SKM-1 (cell line): ENCODE results near the gene PEX5.

Source experiments
- DNase-seq: peaks from one replicate; lab custom pipeline; 2025; ENCODE audit not compliant: unreplicated experiment; lab: John Stamatoyannopoulos, UW

The PEX5 gene

DNA sequence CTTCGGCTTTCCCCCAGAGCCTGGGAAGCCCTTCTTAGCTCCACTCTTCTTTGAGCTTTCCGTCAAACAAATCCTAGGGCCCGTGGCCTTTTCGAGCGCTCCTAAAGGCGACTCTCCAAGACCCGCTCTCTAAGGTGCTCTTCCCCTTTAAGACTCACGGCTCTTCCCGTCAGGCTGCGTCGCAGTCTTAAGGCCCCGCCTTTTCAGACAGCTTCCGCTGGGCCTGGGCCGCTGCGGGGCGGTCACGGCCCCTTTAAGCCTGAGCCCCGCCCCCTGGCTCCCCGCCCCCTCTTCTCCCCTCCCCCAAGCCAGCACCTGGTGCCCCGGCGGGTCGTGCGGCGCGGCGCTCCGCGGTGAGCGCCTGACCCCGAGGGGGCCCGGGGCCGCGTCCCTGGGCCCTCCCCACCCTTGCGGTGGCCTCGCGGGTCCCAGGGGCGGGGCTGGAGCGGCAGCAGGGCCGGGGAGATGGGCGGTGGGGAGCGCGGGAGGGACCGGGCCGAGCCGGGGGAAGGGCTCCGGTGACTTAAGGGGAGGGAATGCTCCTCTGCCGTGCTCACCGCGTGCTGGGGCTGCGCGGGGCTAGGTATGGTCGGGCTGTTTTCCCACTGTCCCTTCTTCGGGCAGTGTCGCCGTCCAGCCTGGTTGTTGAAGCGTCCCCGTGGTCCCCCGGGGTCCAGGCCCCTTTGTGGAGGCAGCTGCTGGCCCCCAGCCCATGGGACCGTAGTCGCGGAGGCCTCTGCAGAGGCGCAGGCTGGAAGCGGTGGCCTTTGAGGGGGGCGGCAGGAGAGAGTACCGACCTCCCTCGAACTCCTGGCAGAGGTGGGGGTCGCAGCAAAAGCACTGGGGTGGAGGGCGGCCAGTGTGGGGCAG is at the start of gene PEX5:
Gene PEX5 (plus strand): TSS at position 289 of the 870 bp plus-strand sequence. CDS start 692 bp downstream, outside the sequence.
- DNase-seq, result peak; percentile 60

DNA sequence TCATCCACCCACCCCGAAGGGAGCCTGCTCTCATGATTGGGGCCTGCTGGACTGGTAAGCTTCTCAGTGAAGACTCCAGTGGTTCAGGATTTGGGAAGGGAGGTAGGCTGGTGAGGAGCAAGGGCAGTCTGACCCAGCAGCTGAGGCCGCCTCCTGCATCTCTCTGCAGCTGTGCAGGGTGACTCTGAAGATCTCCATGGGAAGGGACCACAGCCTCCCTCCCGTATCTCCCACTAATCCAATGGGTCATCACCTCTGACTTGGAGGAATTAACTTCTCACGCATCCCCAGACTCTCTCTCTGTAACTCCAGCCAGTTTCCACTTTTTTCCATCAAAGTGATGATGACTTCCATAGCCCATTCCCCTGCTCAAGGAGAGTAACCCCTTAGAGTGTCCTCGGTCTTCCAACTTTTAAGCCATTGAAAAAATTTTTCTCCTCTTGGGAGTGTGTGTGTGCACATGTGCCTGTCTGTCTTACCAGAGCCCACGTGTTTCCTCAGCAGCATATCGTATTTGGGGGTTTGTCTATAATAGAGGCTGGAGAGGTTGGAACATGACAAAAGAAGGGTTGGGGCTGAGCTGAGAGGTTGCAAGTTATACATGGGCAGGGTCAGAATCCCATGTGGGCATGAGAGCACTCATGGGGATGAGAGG is 48.0 kb upstream of the PEX5 start:
- DNase-seq, result no peak

DNA sequence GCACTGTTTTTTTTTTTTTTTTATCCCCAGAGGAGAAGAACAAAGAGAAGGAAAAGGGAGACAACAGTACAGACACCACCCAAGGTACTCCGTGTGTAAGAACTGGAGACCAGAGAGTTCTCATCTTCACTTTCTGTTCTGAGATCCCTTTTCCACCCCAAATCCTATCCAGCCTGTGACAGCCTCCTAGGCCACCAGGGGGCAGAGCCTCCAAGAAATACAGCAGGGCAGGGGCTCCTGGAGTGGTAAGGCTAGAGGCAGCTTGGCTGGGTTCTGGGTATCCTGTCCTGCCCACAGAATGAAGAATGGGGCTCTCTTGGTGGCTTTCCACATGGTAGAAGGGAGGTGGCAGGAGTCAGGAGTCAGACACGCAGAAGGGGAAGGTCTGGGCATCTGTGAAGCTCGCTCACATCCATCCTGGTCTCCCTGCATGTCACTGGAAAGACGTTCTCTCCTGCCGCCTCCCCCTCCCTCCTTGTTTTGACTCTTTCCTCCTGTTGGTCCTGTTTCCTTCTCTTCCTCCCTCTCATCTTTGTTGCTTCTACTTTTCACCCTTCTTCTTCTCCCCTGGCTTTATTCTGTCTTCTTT is 47.3 kb upstream of the PEX5 start:
- DNase-seq, result peak; percentile 2

DNA sequence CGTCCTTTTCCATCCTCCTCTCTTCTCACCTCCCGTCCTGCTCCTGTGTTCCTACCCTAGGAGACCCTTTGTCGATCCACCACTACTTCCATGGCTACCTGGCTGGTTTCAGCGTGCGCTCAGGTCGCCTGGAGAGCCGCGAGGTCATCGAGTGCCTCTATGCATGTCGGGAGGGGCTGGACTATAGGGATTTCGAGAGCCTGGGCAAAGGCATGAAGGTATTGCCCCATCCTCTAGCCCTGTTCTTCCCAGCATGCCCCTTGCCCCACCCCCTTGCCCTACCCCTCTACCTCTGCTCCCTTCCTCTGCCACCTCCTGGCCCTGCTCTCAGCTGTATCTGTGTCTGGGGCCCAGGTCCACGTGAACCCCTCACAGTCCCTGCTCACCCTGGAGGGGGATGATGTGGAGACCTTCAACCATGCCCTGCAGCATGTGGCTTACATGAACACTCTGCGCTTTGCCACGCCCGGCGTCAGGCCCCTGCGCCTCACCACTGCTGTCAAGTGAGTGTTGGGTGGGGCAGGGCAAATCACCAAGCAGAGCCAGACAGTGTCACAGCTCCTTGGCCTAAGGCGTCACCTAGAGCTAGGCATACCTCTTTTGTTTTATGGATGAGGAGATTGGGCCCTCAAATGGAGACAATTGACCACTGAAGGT is 46.5 kb upstream of the PEX5 start:
- DNase-seq, result no peak

DNA sequence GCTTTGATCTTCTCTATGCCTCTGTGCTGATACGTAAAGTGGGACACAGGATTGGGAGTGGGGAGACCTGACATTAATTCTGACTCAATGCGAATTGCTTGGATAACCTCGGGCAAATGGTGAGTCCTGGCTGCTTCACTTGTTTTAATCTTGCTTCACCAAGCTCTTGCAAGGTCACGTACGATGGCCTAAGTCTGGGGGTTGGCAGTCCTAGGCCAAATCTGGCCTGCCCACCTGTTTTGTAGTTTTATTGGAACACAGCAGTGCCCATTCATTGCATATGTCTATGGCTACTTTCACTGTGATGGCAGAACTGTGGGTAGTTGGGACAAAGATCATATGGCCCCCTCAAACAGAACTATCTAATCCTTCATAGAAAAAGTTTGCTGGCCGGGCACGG is 45.9 kb upstream of the PEX5 start:
- DNase-seq, result no peak

DNA sequence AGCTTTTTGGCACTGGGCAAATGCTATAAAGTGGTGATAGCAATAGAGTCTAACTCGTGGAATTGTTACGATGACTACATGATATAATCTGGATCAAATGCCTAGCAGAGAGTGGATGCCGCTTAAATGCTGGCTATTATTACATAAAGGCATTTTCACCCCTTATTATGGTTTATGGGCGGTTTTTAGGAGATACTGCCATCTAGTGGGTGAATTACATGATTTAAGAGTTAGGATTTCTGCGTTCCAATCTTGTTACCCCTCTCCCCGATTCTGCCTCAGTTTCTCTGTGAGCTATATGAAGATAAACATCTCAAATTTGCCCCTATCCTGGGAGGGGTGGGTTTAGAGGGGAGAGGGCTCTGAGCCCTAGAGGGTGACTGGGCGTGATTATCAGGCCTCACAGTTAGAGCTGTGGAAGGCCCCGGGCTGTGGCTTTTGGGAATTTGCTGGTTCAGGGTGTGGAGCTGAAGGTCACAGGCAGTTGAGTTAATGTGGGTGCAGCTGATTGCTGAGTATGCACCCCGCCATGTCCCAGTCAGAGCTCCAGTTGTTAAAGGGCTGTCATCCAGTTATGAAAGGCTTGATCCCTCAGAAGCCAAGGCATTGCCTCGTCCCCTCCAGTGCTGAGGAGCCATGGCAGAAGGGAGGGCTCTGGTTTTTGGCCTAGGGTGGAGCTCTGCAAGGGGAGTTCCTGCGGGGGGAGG is 44.9 kb upstream of the PEX5 start:
- DNase-seq, result no peak

GRCh38 chr12:7145671-7146070 is 43.8 kb upstream of the PEX5 start:
- no peak for DNase-seq

- no peak for DNase-seq
Measured at GRCh38 chr12:7146228-7146627, 43.3 kb upstream of the PEX5 start.

- DNase-seq, result no peak
Measured at GRCh38 chr12:7146906-7147305, 42.6 kb upstream of the PEX5 start.

DNA sequence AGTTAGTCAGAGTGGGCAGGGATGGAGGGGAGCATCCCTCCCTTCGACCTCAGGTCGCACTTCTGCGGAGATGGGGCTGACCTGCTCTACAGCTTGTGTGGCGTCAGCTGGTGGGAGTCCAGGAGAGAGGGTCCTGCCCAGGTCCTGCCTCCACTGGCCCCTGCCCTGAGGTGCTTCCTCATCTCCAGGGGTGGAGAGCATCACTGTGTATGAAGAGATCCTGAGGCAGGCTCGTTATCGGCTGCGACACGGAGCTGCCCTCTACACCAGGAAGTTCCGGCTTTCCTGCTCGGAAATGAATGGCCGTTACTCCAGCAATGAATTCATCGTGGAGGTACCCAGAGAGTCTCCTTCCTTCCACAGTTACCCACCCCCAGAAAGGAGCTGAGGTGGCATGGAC is 39.1 kb upstream of the PEX5 start:
- no peak for DNase-seq

- no peak for DNase-seq
Measured at GRCh38 chr12:7150841-7151240, 38.6 kb upstream of the PEX5 start.

DNA sequence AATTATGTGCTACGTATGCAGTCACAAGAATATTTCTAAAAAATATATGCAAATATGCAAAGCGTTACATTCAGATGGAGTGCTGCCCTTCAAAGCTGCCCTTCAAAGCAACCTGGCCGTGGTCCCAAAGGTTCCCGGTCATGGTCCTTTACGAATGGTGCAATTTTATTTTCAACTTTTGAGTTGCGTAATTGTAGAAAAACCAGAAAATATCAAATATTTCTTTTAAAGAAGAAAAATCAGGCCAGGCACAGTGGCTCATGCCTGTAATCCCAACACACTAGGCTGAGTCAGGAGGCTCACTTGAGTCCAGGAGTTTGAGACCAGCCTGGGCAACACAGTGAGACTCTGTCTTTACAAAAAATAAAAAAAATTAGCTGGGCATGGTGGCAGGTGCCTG is 38.0 kb upstream of the PEX5 start:
- no peak for DNase-seq

DNA sequence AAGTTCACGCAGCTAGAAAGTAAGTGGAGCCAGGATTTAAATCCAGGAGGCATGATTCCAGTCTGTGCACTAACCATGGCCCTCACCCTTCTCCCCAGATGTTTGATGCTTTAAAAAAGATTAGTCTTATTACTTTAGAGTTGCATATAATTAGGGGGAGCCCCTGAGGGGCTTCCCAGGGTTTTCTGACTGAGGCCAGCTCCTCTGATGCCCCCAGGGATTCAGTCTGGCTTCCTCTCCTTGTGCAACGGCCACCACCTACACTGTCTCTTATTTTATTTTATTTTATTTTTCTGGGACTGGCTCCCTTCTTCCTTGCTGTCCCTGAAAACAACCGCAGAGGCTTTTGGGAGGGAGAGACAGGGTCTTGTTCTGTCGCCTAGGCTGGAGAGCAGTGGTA is 36.7 kb upstream of the PEX5 start:
- no peak for DNase-seq

GRCh38 chr12:7154042-7154441 is 35.4 kb upstream of the PEX5 start:
- no peak for DNase-seq

DNA sequence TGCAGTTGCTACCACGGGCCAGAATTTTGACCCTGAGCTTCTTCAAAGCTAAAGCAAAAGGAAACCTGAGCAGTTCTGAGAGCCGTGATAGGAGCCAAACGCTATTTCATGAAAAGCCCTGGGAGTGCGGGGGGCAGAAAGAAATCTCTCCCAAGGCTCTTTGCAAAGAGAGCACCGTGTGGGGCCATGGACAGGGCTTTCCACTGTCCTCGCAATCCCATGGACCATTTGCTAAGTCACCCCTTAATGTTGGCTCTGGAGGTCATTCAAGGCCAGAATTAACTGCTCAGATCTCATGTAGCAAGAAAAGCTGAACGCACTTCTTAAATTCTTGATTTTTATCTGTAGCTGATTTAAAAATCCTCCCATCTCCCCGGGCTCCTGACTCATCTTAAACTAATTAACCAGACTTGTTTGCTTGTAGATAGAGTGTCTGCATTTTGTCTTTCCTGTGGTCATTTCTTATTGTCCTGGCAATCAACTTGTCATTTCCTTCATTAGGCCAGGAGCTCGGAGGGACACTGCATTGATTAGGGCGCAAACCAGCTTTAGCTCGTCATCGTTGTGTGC is 34.5 kb upstream of the PEX5 start:
- DNase-seq, result no peak

GRCh38 chr12:7155471-7156034 is 33.9 kb upstream of the PEX5 start:
- DNase-seq, result no peak

DNA sequence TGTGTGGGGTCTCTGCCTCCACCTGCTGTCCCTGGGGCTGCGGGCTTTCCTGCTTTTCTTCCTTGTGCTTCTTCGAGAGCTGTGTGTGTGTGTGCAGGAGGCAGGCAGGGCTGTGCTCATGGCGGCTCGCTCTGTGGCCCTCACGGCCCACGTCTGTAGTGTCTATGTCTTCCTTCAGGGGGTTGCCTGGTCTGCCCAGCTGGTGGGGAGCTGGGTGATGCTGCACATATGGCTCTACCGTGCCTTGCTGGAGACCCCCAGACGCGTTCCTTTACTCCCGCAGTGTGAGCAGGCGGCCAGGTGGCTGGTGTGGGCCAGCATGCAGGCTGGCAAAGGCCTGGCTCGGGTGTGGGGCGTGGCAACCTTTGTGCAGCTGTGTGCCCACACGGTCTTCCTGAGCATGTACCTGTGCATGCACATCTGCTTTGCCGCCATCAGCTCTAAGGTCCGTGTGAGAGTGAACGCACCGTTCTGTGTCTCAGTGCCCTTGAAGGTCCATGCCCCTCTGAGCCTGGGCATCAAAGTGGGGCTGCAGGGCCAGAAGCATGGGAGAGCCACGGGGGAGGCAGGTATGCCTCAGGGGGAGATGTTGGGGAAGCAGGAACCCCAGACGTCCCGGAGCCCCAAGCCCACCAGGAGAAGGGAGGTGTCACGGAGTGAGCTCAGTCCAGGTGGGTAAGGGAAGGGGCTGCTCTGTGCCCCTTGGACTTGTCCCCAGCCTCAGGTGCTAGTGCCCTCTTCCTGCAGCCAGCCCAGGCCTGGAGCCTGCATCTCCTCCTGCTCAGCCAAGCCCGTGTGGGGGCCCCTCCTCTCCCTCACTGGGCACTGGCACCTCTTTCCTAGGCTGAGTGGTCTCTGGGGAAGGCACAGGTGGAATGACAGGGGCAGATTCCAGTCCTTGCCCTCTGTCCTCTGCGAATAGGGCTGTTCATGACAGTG is 33.0 kb upstream of the PEX5 start:
- no peak for DNase-seq

GRCh38 chr12:7157391-7157790 is 32.1 kb upstream of the PEX5 start:
- no peak for DNase-seq
